GM12878 (cell line): ENCODE data around the gene METRN. TPM values are rescaled to one million over a fixed set of nuclear protein-coding genes. Genes with fewer than 3 reads are reported as not detected.
A peak's percentile ranks its signal among the peaks of the same experiment; 100 is the strongest.

Source experiments
- ATAC-seq: fragments of 200-7000 bp; cut with Tn5 transposase; 3 replicates; pipeline ENCODE4 v1.9.1; 2020; ENCODE audit warnings: mild to moderate bottlenecking, moderate library complexity
- BruUV-seq: library from RNA; stranded (reverse); fragments of 400-500 nt; replicated peaks from 2 replicates; lab custom pipeline; 2021; lab: Mats Ljungman, UMichigan
- CTCF ChIA-PET: fragments of 300-600 bp; sonication (Branson Sonifier 250); formaldehyde crosslinking; extraction: SDS; loops from one replicate; lab custom pipeline; 2021; ENCODE audit warnings: inconsistent platforms; lab: Yijun Ruan, JAX
- POLR2A ChIA-PET: fragments of 350-600 bp; formaldehyde crosslinking; extraction: SDS; loops from one replicate; lab custom pipeline; 2021; ENCODE audit warnings: inconsistent platforms; lab: Charles Lee
- RAD21 ChIA-PET: fragments of 300-600 bp; sonication (Branson Sonifier 250); formaldehyde crosslinking; loops from one replicate; lab custom pipeline; 2023; ENCODE audit warnings: antibody characterized with exemption; ENCODE audit not compliant: unreplicated experiment; lab: Charles Lee
- SMC1A ChIA-PET: fragments of 300-600 bp; sonication (Branson Sonifier 250); formaldehyde crosslinking; loops from one replicate; lab custom pipeline; 2023; ENCODE audit not compliant: unreplicated experiment, uncharacterized antibody; lab: Charles Lee
- DNase-seq: peaks from one replicate; pipeline ENCODE4 v3.0.0-alpha.2; 2011; ENCODE audit warnings: low read depth, low spot score
- FAIRE-seq: peaks from 3 replicates; lab custom pipeline; 2011; peaks lifted over from hg19 to GRCh38; lab: Jason Lieb, UNC
- H2AFZ ChIP-seq: 2 replicates; pipeline ENCODE4 v1.6.0; 2011; ENCODE audit warnings: low read depth, low read length, control low read depth; ENCODE audit not compliant: control insufficient read depth
- H3K27ac ChIP-seq: 2 replicates; pipeline ENCODE4 v1.5.1; 2011; ENCODE audit warnings: control low read depth; ENCODE audit not compliant: control insufficient read depth, insufficient read depth
- H3K27me3 ChIP-seq, 2 experiments: replicated peaks in 1 of 2; 2 replicates each; pipeline versions ENCODE4 v1.6.0 to v1.6.1; 2011; ENCODE audit warnings: low read length in 1 of 2; ENCODE audit not compliant: control insufficient read depth in 2 of 2, insufficient read depth in 2 of 2
- H3K36me3 ChIP-seq, 2 experiments: 2 replicates each; pipeline ENCODE4 v1.5.1; 2011; ENCODE audit warnings: low read length in 1 of 2; ENCODE audit not compliant: control insufficient read depth in 2 of 2, insufficient read depth in 2 of 2
- H3K4me1 ChIP-seq: 2 replicates; pipeline ENCODE4 v1.6.1; 2011; ENCODE audit warnings: mild to moderate bottlenecking, low read length, moderate library complexity, mixed read lengths; ENCODE audit not compliant: control insufficient read depth, insufficient read depth
- H3K4me2 ChIP-seq: 2 replicates; pipeline ENCODE4 v1.6.0; 2011; ENCODE audit warnings: control low read depth; ENCODE audit not compliant: control insufficient read depth, insufficient read depth
- H3K4me3 ChIP-seq: fragments of 200-600 bp; sonication (generic); 2 replicates; pipeline ENCODE4 v1.5.1; 2016
- H3K79me2 ChIP-seq: 2 replicates; pipeline ENCODE4 v1.6.0; 2011; ENCODE audit warnings: low read length; ENCODE audit not compliant: control insufficient read depth, insufficient read depth
- H3K9ac ChIP-seq: 2 replicates; pipeline ENCODE4 v1.8.0; 2011; ENCODE audit warnings: low read length, control low read depth, mixed read lengths; ENCODE audit not compliant: control insufficient read depth, insufficient read depth
- H3K9me3 ChIP-seq: replicated peaks from 3 replicates; pipeline ENCODE4 v1.5.1; 2011; ENCODE audit warnings: mild to moderate bottlenecking, low read length; ENCODE audit not compliant: control insufficient read depth, insufficient read depth
- H4K20me1 ChIP-seq: 2 replicates; pipeline ENCODE4 v1.6.0; 2011; ENCODE audit not compliant: control insufficient read depth, insufficient read depth
- ATF7 ChIP-seq: fragments of 450-650 bp; IDR thresholded peaks from 2 replicates; pipeline ENCODE4 v1.6.1; 2016; ENCODE audit warnings: low read depth, mild to moderate bottlenecking
- BHLHE40 ChIP-seq, 2 experiments: fragments of 450-650 bp in 1 of 2; IDR thresholded peaks; 2 replicates each; pipeline ENCODE4 v1.6.1; 2011 to 2017; ENCODE audit warnings: low read depth in 2 of 2, borderline replicate concordance in 1 of 2, improper control_type of control experiment in 1 of 2, low read length in 1 of 2, mild to moderate bottlenecking in 1 of 2
- CHD2 ChIP-seq: IDR thresholded peaks from 2 replicates; pipeline ENCODE4 v1.6.1; 2011; ENCODE audit warnings: low read depth, low read length, improper control_type of control experiment, borderline replicate concordance
- CREM ChIP-seq: IDR thresholded peaks from 2 replicates; pipeline ENCODE4 v1.6.1; 2014; ENCODE audit warnings: antibody characterized with exemption, low read depth
- JUND ChIP-seq: IDR thresholded peaks from 2 replicates; pipeline ENCODE4 v1.6.1; 2012; ENCODE audit warnings: low read depth, mild to moderate bottlenecking, low read length, improper control_type of control experiment, moderate library complexity
- LARP7 ChIP-seq: fragments of 450-650 bp; IDR thresholded peaks from 2 replicates; pipeline ENCODE4 v1.6.1; 2017; ENCODE audit warnings: mild to moderate bottlenecking
- NFYA ChIP-seq: IDR thresholded peaks from 2 replicates; pipeline ENCODE4 v1.6.1; 2011; ENCODE audit warnings: low read depth, mild to moderate bottlenecking, low read length, improper control_type of control experiment, borderline replicate concordance
- SKIL ChIP-seq: fragments of 450-650 bp; IDR thresholded peaks from 2 replicates; pipeline ENCODE4 v1.6.1; 2017; ENCODE audit warnings: mild to moderate bottlenecking, low read depth, inconsistent platforms; ENCODE audit not compliant: poor library complexity, severe bottlenecking
- WGBS: methylation state at CpG from one replicate; pipeline ENCODE4 v1.1.6; 2016; ENCODE audit warnings: low lambda C conversion rate; ENCODE audit not compliant: insufficient replicate concordance, insufficient coverage; ENCODE audit errors: missing lambda C conversion rate; 5-methylcytosine and 5-hydroxymethylcytosine counted together
- in situ Hi-C: fragments of 300-500 bp; cut with MboI; formaldehyde crosslinking; loops from 9 replicates; pipeline ENCODE4 v1.14.3; 2018; ENCODE audit warnings: mixed read lengths
- intact Hi-C: fragments of 100-400 bp; cut with micrococcal nuclease; formaldehyde crosslinking; loops from one replicate; pipeline ENCODE4 v1.14.2; 2022; ENCODE audit not compliant: unreplicated experiment
- polyA plus RNA-seq, 11 experiments: library from polyadenylated mRNA; depleted of rRNA in 4 of 11; unstranded in 6 of 11; stranded (reverse) in 5 of 11; fragments of >200 nt; fragmentation: Nextera tagmentation in 4 of 11; fragmentation: Illumina TruSeq in 1 of 11; extraction: Ambion mirVana in 4 of 11; extraction: Trizol in 1 of 11; gene quantifications; 1 replicate in 1 of 11; 2 replicates in 10 of 11; pipeline versions ENCODE4 v1.2.1 to v1.2.3, GENCODE V29; 2011 to 2016; ENCODE audit warnings: inconsistent platforms in 2 of 11, missing spikeins in 2 of 11, low read depth in 1 of 11
- total RNA-seq, 4 experiments: library from RNA; depleted of rRNA in 3 of 4; stranded (reverse); fragments of >200 nt in 3 of 4; fragmentation: Illumina TruSeq in 1 of 4; extraction: Trizol in 1 of 4; gene quantifications; 2 replicates each; pipeline versions ENCODE4 v1.2.1 to v1.2.3, GENCODE V29; 2013 to 2021
- TF ChIP-seq, protein P1 (sequence below): fragments of 450-650 bp; IDR thresholded peaks from 2 replicates; pipeline ENCODE4 v1.6.1; 2016; ENCODE audit warnings: mild to moderate bottlenecking, moderate library complexity, borderline replicate concordance
- TF ChIP-seq, protein P2 (sequence below): fragments of 450-650 bp; IDR thresholded peaks from 2 replicates; pipeline ENCODE4 v1.6.1; 2016; ENCODE audit warnings: mild to moderate bottlenecking

METRN gene
- total and polyA plus RNA-seq, 10 of the 15 experiments (the other 5 are each of a cell fraction or from before 2014, with no cell fraction given) = 0.11 to 12.8 (median 1.1) TPM; not detected in 1

GRCh38 chr16:720447-720989 is 5.6 kb downstream of the METRN start:
- no peaks in the 10 kb centered on the region for H3K9me3 ChIP-seq
- POLR2A ChIA-PET = interaction anchor here (0.5 to 2.5 kb wide), 8 partner anchors 8 to 372 kb away, joined by 3 to 29 read pairs (median 8); partner anchors contain the start of genes CHTF18, CIAO3 and RPUSD1
- peaks cover 13% of the 10 kb centered on the region for H3K4me1 ChIP-seq
- intact Hi-C loops = loop anchor here (2.0 kb wide), 2 partner anchors 20 to 36 kb away; partner anchors contain the start of genes CIAO3 and JMJD8
- H3K27ac ChIP-seq = peak overlapping the region; percentile 87
- peak overlapping the region; percentile 92 for H2AFZ ChIP-seq
- peak; percentile 61 for ATAC-seq
- WGBS = under 1% methylated on average over 37 of the region's 38 CpGs
- peak overlapping the region; percentile 69 for H3K4me2 ChIP-seq
- DNase-seq = no peak
- 0 out of 2 replicates have a peak, but pooled peaks cover 2% of the 10 kb centered on the region for H4K20me1 ChIP-seq
- SMC1A ChIA-PET = interaction anchor here (0.8 to 1.3 kb wide), 4 partner anchors 8 to 68 kb away, joined by 3 to 4 read pairs (median 3); partner anchors contain the start of genes CHTF18 and RPUSD1
- peak overlapping the region; percentile 91 for H3K9ac ChIP-seq
- peak overlapping the region; percentile 86 for H3K4me3 ChIP-seq
- CTCF ChIA-PET = interaction anchor here (0.7 to 2.5 kb wide), 12 partner anchors 9 to 68 kb away, joined by 3 to 16 read pairs (median 4); partner anchors contain the start of genes CHTF18, CIAO3, RPUSD1 and WDR24
- H3K27me3 ChIP-seq = no peaks in the 10 kb centered on the region
- no peaks in the 10 kb centered on the region for H3K36me3 ChIP-seq
- in situ Hi-C loops = no loop called here
- RAD21 ChIA-PET = interaction anchor here (0.8 to 2.4 kb wide), 6 partner anchors 8 to 67 kb away, joined by 3 to 10 read pairs (median 3); partner anchors contain the start of genes CHTF18, RPUSD1 and STUB1
- no peak for FAIRE-seq
- H3K79me2 ChIP-seq = no peaks in the 10 kb centered on the region; the same call in 1 of the 2 replicates
- BruUV-seq = no TSS peak
- TF ChIP-seq CHD2 = 0 out of 2 replicates have a peak, but pooled peaks have one; percentile 54
- TF ChIP-seq, protein P1, sequence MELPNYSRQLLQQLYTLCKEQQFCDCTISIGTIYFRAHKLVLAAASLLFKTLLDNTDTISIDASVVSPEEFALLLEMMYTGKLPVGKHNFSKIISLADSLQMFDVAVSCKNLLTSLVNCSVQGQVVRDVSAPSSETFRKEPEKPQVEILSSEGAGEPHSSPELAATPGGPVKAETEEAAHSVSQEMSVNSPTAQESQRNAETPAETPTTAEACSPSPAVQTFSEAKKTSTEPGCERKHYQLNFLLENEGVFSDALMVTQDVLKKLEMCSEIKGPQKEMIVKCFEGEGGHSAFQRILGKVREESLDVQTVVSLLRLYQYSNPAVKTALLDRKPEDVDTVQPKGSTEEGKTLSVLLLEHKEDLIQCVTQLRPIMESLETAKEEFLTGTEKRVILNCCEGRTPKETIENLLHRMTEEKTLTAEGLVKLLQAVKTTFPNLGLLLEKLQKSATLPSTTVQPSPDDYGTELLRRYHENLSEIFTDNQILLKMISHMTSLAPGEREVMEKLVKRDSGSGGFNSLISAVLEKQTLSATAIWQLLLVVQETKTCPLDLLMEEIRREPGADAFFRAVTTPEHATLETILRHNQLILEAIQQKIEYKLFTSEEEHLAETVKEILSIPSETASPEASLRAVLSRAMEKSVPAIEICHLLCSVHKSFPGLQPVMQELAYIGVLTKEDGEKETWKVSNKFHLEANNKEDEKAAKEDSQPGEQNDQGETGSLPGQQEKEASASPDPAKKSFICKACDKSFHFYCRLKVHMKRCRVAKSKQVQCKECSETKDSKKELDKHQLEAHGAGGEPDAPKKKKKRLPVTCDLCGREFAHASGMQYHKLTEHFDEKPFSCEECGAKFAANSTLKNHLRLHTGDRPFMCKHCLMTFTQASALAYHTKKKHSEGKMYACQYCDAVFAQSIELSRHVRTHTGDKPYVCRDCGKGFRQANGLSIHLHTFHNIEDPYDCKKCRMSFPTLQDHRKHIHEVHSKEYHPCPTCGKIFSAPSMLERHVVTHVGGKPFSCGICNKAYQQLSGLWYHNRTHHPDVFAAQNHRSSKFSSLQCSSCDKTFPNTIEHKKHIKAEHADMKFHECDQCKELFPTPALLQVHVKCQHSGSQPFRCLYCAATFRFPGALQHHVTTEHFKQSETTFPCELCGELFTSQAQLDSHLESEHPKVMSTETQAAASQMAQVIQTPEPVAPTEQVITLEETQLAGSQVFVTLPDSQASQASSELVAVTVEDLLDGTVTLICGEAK = peak; percentile 63; the same call in 1 of the 2 replicates
- TF ChIP-seq, protein P2, sequence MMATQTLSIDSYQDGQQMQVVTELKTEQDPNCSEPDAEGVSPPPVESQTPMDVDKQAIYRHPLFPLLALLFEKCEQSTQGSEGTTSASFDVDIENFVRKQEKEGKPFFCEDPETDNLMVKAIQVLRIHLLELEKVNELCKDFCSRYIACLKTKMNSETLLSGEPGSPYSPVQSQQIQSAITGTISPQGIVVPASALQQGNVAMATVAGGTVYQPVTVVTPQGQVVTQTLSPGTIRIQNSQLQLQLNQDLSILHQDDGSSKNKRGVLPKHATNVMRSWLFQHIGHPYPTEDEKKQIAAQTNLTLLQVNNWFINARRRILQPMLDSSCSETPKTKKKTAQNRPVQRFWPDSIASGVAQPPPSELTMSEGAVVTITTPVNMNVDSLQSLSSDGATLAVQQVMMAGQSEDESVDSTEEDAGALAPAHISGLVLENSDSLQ = peak; percentile 29; the same call in 1 of the 2 replicates
- TF ChIP-seq BHLHE40 (IDR thresholded peaks at IDR 0.05; ENCODE audit: borderline replicate concordance in 1 of 2, low read depth in 2 of 2, low read length in 1 of 2) = peak; percentile 69 to 92; a peak in 3 of 4 replicates
- no peak for TF ChIP-seq NFYA
- peak; percentile 32; the same call in 1 of the 2 replicates for TF ChIP-seq CREM
- 0 out of 2 replicates have a peak, but pooled peaks have one; percentile 18 for TF ChIP-seq ATF7
- TF ChIP-seq LARP7 = no peak
- TF ChIP-seq JUND = no peak
- no peak for TF ChIP-seq SKIL
